GM19395 (cell line): ENCODE results near the gene ZNF680.
"Not testable (repeated sequence)": the region's sequence is repeated elsewhere in the genome, so short reads cannot be mapped to it uniquely, and the experiment has no call there.

Experiments used
- ATAC-seq: cut with Tn5 transposase; IDR thresholded peaks from one replicate; pipeline ENCODE4 v1.9.1; 2021; ENCODE audit warnings: mild to moderate bottlenecking, moderate library complexity; ENCODE audit not compliant: unreplicated experiment

Gene ZNF680

GRCh38 chr7:64557601-64558322, 5.1 kb downstream of the ZNF680 start:
- no peak for ATAC-seq

GRCh38 chr7:64555046-64555445, 7.8 kb downstream of the ZNF680 start:
- ATAC-seq: no peak

GRCh38 chr7:64554188-64554587, 8.7 kb downstream of the ZNF680 start:
- ATAC-seq: not testable (repeated sequence)

- no peak for ATAC-seq
Observed at GRCh38 chr7:64551375-64552142, 11.3 kb downstream of the ZNF680 start.

- no peak for ATAC-seq
Observed at GRCh38 chr7:64544010-64544409, 18.9 kb downstream of the ZNF680 start.

GRCh38 chr7:64541438-64542359, 21.2 kb downstream of the ZNF680 start:
- no peak for ATAC-seq

GRCh38 chr7:64533756-64534155, 29.1 kb downstream of the ZNF680 start:
- no peak for ATAC-seq

- no peak for ATAC-seq
Observed at GRCh38 chr7:64528770-64529169, 34.1 kb downstream of the ZNF680 start.

GRCh38 chr7:64521409-64521984, 41.4 kb downstream of the ZNF680 start:
- ATAC-seq: no peak

GRCh38 chr7:64516451-64516850, 46.4 kb downstream of the ZNF680 start:
- no peak for ATAC-seq

GRCh38 chr7:64515781-64516180, 47.1 kb downstream of the ZNF680 start:
- no peak for ATAC-seq

GRCh38 chr7:64515330-64515729, 47.5 kb downstream of the ZNF680 start:
- ATAC-seq: no peak

GRCh38 chr7:64509583-64509982, 53.3 kb downstream of the ZNF680 start:
- no peak for ATAC-seq

GRCh38 chr7:64504581-64505120, 58.2 kb downstream of the ZNF680 start:
- no peak for ATAC-seq

GRCh38 chr7:64498270-64498669, 64.6 kb downstream of the ZNF680 start:
- no peak for ATAC-seq

GRCh38 chr7:64494912-64495461, 67.9 kb downstream of the ZNF680 start:
- ATAC-seq: no peak

- no peak for ATAC-seq
Observed at GRCh38 chr7:64485623-64486022, 77.2 kb downstream of the ZNF680 start.
